OCI-LY1 (cell line): ENCODE measurements around the gene SLX4.

Experiments used
- EZH2 ChIP-seq: fragments of 200-600 bp; sonication (generic), shearing (Covaris generic); IDR thresholded peaks from 2 replicates; pipeline ENCODE4 v1.8.0; 2017; ENCODE audit warnings: borderline replicate concordance, mixed run types, mild to moderate bottlenecking, antibody characterized with exemption, low read length, moderate library complexity, mixed read lengths
- TF ChIP-seq, protein P1 (sequence below): fragments of 200-600 bp; sonication (generic), shearing (Covaris generic); IDR thresholded peaks from 2 replicates; pipeline ENCODE4 v1.5.1; 2017; ENCODE audit warnings: mild to moderate bottlenecking, antibody characterized with exemption, low read length, moderate library complexity, mixed read lengths

GRCh38 chr16:3612510-3613466 lies 1.4 kb upstream of the SLX4 start:
- TF ChIP-seq, protein P1, sequence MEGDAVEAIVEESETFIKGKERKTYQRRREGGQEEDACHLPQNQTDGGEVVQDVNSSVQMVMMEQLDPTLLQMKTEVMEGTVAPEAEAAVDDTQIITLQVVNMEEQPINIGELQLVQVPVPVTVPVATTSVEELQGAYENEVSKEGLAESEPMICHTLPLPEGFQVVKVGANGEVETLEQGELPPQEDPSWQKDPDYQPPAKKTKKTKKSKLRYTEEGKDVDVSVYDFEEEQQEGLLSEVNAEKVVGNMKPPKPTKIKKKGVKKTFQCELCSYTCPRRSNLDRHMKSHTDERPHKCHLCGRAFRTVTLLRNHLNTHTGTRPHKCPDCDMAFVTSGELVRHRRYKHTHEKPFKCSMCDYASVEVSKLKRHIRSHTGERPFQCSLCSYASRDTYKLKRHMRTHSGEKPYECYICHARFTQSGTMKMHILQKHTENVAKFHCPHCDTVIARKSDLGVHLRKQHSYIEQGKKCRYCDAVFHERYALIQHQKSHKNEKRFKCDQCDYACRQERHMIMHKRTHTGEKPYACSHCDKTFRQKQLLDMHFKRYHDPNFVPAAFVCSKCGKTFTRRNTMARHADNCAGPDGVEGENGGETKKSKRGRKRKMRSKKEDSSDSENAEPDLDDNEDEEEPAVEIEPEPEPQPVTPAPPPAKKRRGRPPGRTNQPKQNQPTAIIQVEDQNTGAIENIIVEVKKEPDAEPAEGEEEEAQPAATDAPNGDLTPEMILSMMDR: no peak
- no peak for TF ChIP-seq EZH2
